HCT116 (cell line): Measurements from ENCODE around the gene GRM4.

Source experiments
- CEBPB ChIP-seq: IDR thresholded peaks from 2 replicates; pipeline ENCODE4 v1.6.1; 2012; ENCODE audit warnings: low read depth
- EZH2 ChIP-seq: fragments of 200-600 bp; sonication (generic); IDR thresholded peaks from 2 replicates; pipeline ENCODE4 v1.6.1; 2017; ENCODE audit warnings: antibody characterized with exemption, mixed run types
- POLR2A ChIP-seq: IDR thresholded peaks from 2 replicates; pipeline ENCODE4 v1.7.0; 2011; ENCODE audit warnings: borderline replicate concordance; ENCODE audit not compliant: insufficient read depth, insufficient read length; ENCODE audit errors: extremely low read depth
- POLR2AphosphoS5 ChIP-seq: IDR thresholded peaks from 2 replicates; pipeline ENCODE4 v1.6.1; 2011; ENCODE audit warnings: mild to moderate bottlenecking, low read depth, low read length, moderate library complexity
- RAD21 ChIP-seq: IDR thresholded peaks from 2 replicates; pipeline ENCODE4 v1.6.1; 2012; ENCODE audit warnings: low read depth, mild to moderate bottlenecking
- SIN3A ChIP-seq: IDR thresholded peaks from 2 replicates; pipeline ENCODE4 v1.6.1; 2012; ENCODE audit warnings: low read depth
- ZNF274 ChIP-seq: fragments of 200-500 bp; sonication (Bioruptor generic); IDR thresholded peaks from 2 replicates; pipeline ENCODE4 v1.6.1; 2014; ENCODE audit warnings: mild to moderate bottlenecking, low read depth, low read length, inconsistent platforms
- TF ChIP-seq, protein P1 (sequence below), 3 experiments: fragments of 200-600 bp in 1 of 3; sonication (generic) in 1 of 3; IDR thresholded peaks in 2 of 3; conservative IDR thresholded peaks in 1 of 3; 2 replicates each; pipeline ENCODE4 v1.5.1; 2012 to 2017; ENCODE audit warnings: low read depth in 2 of 3, low read length in 2 of 3, antibody characterized with exemption in 1 of 3, borderline replicate concordance in 1 of 3, control low read depth in 1 of 3, mild to moderate bottlenecking in 1 of 3, mixed read lengths in 1 of 3, mixed run types in 1 of 3, moderate library complexity in 1 of 3; ENCODE audit not compliant: insufficient read depth in 1 of 3
- TF ChIP-seq, protein P2 (sequence below): IDR thresholded peaks from 2 replicates; pipeline ENCODE4 v1.6.1; 2011; ENCODE audit warnings: mild to moderate bottlenecking, low read length, moderate library complexity; ENCODE audit not compliant: insufficient replicate concordance; ENCODE audit errors: extremely low read depth

DNA sequence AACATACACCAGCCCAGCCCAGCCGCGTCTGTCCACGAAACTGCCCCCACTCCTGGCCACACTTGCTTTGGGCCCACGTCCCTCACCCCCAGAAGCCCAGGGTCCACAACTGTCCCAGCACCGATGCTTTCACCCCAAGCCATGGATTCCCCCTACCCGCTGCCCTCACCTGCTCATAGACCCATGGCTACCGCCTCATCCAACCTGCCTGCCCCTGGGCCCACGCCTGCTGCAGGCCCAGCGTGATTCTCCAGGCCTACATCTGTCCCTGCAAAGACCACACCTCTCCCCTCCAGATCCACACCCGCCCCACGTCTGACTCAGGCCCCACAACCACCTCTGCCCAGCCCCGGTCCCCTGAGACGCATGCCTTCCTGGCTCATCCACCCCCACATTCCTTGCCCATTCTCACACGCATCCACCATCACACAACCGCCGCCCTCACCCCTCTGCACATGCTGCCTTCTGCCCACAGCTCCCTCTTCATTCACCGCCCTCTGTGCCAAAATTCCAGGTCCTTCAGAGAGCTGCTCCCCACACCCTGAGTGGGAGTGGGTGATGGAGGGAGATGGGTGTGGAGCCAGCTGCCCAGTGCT, 86.7 kb downstream of the GRM4 start:
- TF ChIP-seq RAD21 = no peak
- TF ChIP-seq POLR2A = no peak
- TF ChIP-seq EZH2 = no peak
- TF ChIP-seq, protein P1, sequence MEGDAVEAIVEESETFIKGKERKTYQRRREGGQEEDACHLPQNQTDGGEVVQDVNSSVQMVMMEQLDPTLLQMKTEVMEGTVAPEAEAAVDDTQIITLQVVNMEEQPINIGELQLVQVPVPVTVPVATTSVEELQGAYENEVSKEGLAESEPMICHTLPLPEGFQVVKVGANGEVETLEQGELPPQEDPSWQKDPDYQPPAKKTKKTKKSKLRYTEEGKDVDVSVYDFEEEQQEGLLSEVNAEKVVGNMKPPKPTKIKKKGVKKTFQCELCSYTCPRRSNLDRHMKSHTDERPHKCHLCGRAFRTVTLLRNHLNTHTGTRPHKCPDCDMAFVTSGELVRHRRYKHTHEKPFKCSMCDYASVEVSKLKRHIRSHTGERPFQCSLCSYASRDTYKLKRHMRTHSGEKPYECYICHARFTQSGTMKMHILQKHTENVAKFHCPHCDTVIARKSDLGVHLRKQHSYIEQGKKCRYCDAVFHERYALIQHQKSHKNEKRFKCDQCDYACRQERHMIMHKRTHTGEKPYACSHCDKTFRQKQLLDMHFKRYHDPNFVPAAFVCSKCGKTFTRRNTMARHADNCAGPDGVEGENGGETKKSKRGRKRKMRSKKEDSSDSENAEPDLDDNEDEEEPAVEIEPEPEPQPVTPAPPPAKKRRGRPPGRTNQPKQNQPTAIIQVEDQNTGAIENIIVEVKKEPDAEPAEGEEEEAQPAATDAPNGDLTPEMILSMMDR (IDR thresholded peaks at IDR 0.05 in 2 of 3, conservative IDR thresholded peaks at IDR 0.05 in 1 of 3; ENCODE audit: borderline replicate concordance in 1 of 3, insufficient read depth in 1 of 3, low read depth in 2 of 3, low read length in 2 of 3) = no peak
- TF ChIP-seq SIN3A = no peak
- no peak for TF ChIP-seq POLR2AphosphoS5
- TF ChIP-seq, protein P2, sequence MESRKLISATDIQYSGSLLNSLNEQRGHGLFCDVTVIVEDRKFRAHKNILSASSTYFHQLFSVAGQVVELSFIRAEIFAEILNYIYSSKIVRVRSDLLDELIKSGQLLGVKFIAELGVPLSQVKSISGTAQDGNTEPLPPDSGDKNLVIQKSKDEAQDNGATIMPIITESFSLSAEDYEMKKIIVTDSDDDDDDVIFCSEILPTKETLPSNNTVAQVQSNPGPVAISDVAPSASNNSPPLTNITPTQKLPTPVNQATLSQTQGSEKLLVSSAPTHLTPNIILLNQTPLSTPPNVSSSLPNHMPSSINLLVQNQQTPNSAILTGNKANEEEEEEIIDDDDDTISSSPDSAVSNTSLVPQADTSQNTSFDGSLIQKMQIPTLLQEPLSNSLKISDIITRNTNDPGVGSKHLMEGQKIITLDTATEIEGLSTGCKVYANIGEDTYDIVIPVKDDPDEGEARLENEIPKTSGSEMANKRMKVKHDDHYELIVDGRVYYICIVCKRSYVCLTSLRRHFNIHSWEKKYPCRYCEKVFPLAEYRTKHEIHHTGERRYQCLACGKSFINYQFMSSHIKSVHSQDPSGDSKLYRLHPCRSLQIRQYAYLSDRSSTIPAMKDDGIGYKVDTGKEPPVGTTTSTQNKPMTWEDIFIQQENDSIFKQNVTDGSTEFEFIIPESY = no peak
- no peak for TF ChIP-seq CEBPB
- no peak for TF ChIP-seq ZNF274
